Breast epithelium (tissue), 4 donors: ENCODE results near the gene IRAK3. TPM values are rescaled to one million over a fixed set of nuclear protein-coding genes. Genes with fewer than 3 reads are reported as not detected.
A peak's percentile ranks its signal among the peaks of the same experiment; 100 is the strongest.

Experiments
- DNase-seq, 2 donors: peaks; one replicate each; pipeline ENCODE4 v3.0.0-alpha.2; 2019; ENCODE audit warnings: low spot score in 2 of 2
- H3K27ac ChIP-seq, 2 donors: fragments of 200-600 bp; sonication (generic) in 1 of 2; one replicate each; pipeline ENCODE4 v1.5.1; 2016 to 2019; ENCODE audit warnings: mild to moderate bottlenecking in 1 of 2
- H3K27me3 ChIP-seq, 2 donors: fragments of 200-600 bp; sonication (generic) in 1 of 2; one replicate each; pipeline versions ENCODE4 v1.5.1 to v1.6.0; 2017 to 2019; ENCODE audit warnings: control low read depth in 1 of 2, mild to moderate bottlenecking in 1 of 2
- H3K36me3 ChIP-seq: fragments of 200-600 bp; one replicate; pipeline ENCODE4 v1.5.1; 2019
- H3K4me1 ChIP-seq, 2 donors: fragments of 200-600 bp; sonication (generic); one replicate each; pipeline ENCODE4 v1.5.1; 2016 to 2019; ENCODE audit warnings: control low read depth in 1 of 2
- H3K4me3 ChIP-seq, 3 donors: fragments of 200-600 bp; sonication (generic); 1 replicate in 2 of 3; 2 replicates in 1 of 3; pipeline ENCODE4 v1.5.1; 2016 to 2019; ENCODE audit warnings: mild to moderate bottlenecking in 3 of 3, moderate library complexity in 2 of 3
- H3K9me3 ChIP-seq, 2 donors: fragments of 200-600 bp; sonication (generic) in 1 of 2; one replicate each; pipeline ENCODE4 v1.5.1; 2016 to 2019; ENCODE audit warnings: control low read depth in 1 of 2
- CTCF ChIP-seq, 3 donors: fragments of 450-650 bp; IDR thresholded peaks; one replicate each; pipeline ENCODE4 v1.5.1; 2016 to 2017; ENCODE audit warnings: antibody characterized with exemption in 3 of 3, mild to moderate bottlenecking in 3 of 3, moderate library complexity in 3 of 3
- POLR2A ChIP-seq: fragments of 450-650 bp; IDR thresholded peaks from one replicate; pipeline ENCODE4 v1.6.1; 2016; ENCODE audit warnings: antibody characterized with exemption, mild to moderate bottlenecking, moderate library complexity
- POLR2AphosphoS5 ChIP-seq, 3 donors: sonication (generic); formaldehyde crosslinking; IDR thresholded peaks; one replicate each; pipeline ENCODE4 v1.6.1; 2017; ENCODE audit warnings: antibody characterized with exemption in 3 of 3
- intact Hi-C: fragments of 100-400 bp; cut with DNase I; formaldehyde crosslinking; loops from one replicate; pipeline ENCODE4 v1.15.1; 2023; ENCODE audit warnings: low total_unique reads
- total RNA-seq, 3 donors: library from RNA; depleted of rRNA; stranded (reverse); fragments of >200 nt; gene quantifications; one replicate each; pipeline ENCODE4 v1.1.0, GENCODE V29; 2016

Gene IRAK3
- total RNA-seq, 3 donors from 2014 or later, result 22.2 to 88.8 (median 37.7) TPM

- no peaks in the 10 kb centered on the region for H3K36me3 ChIP-seq
- TF ChIP-seq POLR2AphosphoS5 (IDR thresholded peaks at IDR 0.05), result no peak
- no peak for TF ChIP-seq CTCF (IDR thresholded peaks at IDR 0.05)
- H3K4me3 ChIP-seq, result no peak overlapping the region
- no peaks in the 10 kb centered on the region for H3K9me3 ChIP-seq
- no peaks in the 10 kb centered on the region for H3K27me3 ChIP-seq
- H3K27ac ChIP-seq, result no peak overlapping the region
- intact Hi-C loops, result no loop called here
- no peaks in the 10 kb centered on the region for H3K4me1 ChIP-seq
- no peak for DNase-seq
These were observed 73.7 kb downstream of the IRAK3 start for GRCh38 chr12:66262737-66263136.

- DNase-seq, result no peak
- no peak overlapping the region for H3K27ac ChIP-seq
- no peaks in the 10 kb centered on the region for H3K9me3 ChIP-seq
- no peaks in the 10 kb centered on the region for H3K36me3 ChIP-seq
- intact Hi-C loops, result no loop called here
- H3K4me3 ChIP-seq, result no peak overlapping the region
- no peaks in the 10 kb centered on the region for H3K27me3 ChIP-seq
- H3K4me1 ChIP-seq, result no peaks in the 10 kb centered on the region
- TF ChIP-seq CTCF (IDR thresholded peaks at IDR 0.05) (no peak), POLR2A (no peak), POLR2AphosphoS5 (IDR thresholded peaks at IDR 0.05) (no peak)
These were observed 79.5 kb downstream of the IRAK3 start for GRCh38 chr12:66268562-66268961.

- intact Hi-C loops, result no loop called here
- no peaks in the 10 kb centered on the region for H3K36me3 ChIP-seq
- H3K4me1 ChIP-seq, result no peaks in the 10 kb centered on the region
- H3K9me3 ChIP-seq, result no peaks in the 10 kb centered on the region
- H3K27ac ChIP-seq, result no peak overlapping the region
- no peaks in the 10 kb centered on the region for H3K27me3 ChIP-seq
- no peak for DNase-seq
- no peak overlapping the region for H3K4me3 ChIP-seq
- no peak for TF ChIP-seq POLR2AphosphoS5 (IDR thresholded peaks at IDR 0.05)
- TF ChIP-seq CTCF (IDR thresholded peaks at IDR 0.05), result no peak
- no peak for TF ChIP-seq POLR2A
These were observed 80.1 kb downstream of the IRAK3 start for GRCh38 chr12:66269142-66269541.

- H3K36me3 ChIP-seq, result no peaks in the 10 kb centered on the region
- no peak overlapping the region for H3K4me3 ChIP-seq
- no peaks in the 10 kb centered on the region for H3K9me3 ChIP-seq
- H3K4me1 ChIP-seq, result no peaks in the 10 kb centered on the region
- no peak overlapping the region for H3K27ac ChIP-seq
- intact Hi-C loops, result no loop called here
- DNase-seq, result no peak
- TF ChIP-seq CTCF (IDR thresholded peaks at IDR 0.05) (peak; percentile 25 to 63 (median 42)), POLR2A (no peak)
- H3K27me3 ChIP-seq, result no peaks in the 10 kb centered on the region
These were observed 80.9 kb downstream of the IRAK3 start for GRCh38 chr12:66269757-66270383.

GRCh38 chr12:66270613-66271012 lies 81.6 kb downstream of the IRAK3 start:
- Histone ChIP-seq H3K27me3 (no peaks in the 10 kb centered on the region), H3K4me3 (no peak overlapping the region), H3K9me3 (no peaks in the 10 kb centered on the region), H3K36me3 (no peaks in the 10 kb centered on the region), H3K4me1 (no peaks in the 10 kb centered on the region), H3K27ac (no peak overlapping the region)
- TF ChIP-seq POLR2A (no peak), CTCF (IDR thresholded peaks at IDR 0.05) (no peak), POLR2AphosphoS5 (IDR thresholded peaks at IDR 0.05) (no peak)
- intact Hi-C loops, result no loop called here
- no peak for DNase-seq
